Measurements from ENCODE around the gene TOP3A.
"Not testable (repeated sequence)": the region's sequence is repeated elsewhere in the genome, so short reads cannot be mapped to it uniquely, and the experiment has no call there.

Gene TOP3A, protein sequence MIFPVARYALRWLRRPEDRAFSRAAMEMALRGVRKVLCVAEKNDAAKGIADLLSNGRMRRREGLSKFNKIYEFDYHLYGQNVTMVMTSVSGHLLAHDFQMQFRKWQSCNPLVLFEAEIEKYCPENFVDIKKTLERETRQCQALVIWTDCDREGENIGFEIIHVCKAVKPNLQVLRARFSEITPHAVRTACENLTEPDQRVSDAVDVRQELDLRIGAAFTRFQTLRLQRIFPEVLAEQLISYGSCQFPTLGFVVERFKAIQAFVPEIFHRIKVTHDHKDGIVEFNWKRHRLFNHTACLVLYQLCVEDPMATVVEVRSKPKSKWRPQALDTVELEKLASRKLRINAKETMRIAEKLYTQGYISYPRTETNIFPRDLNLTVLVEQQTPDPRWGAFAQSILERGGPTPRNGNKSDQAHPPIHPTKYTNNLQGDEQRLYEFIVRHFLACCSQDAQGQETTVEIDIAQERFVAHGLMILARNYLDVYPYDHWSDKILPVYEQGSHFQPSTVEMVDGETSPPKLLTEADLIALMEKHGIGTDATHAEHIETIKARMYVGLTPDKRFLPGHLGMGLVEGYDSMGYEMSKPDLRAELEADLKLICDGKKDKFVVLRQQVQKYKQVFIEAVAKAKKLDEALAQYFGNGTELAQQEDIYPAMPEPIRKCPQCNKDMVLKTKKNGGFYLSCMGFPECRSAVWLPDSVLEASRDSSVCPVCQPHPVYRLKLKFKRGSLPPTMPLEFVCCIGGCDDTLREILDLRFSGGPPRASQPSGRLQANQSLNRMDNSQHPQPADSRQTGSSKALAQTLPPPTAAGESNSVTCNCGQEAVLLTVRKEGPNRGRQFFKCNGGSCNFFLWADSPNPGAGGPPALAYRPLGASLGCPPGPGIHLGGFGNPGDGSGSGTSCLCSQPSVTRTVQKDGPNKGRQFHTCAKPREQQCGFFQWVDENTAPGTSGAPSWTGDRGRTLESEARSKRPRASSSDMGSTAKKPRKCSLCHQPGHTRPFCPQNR

DNA sequence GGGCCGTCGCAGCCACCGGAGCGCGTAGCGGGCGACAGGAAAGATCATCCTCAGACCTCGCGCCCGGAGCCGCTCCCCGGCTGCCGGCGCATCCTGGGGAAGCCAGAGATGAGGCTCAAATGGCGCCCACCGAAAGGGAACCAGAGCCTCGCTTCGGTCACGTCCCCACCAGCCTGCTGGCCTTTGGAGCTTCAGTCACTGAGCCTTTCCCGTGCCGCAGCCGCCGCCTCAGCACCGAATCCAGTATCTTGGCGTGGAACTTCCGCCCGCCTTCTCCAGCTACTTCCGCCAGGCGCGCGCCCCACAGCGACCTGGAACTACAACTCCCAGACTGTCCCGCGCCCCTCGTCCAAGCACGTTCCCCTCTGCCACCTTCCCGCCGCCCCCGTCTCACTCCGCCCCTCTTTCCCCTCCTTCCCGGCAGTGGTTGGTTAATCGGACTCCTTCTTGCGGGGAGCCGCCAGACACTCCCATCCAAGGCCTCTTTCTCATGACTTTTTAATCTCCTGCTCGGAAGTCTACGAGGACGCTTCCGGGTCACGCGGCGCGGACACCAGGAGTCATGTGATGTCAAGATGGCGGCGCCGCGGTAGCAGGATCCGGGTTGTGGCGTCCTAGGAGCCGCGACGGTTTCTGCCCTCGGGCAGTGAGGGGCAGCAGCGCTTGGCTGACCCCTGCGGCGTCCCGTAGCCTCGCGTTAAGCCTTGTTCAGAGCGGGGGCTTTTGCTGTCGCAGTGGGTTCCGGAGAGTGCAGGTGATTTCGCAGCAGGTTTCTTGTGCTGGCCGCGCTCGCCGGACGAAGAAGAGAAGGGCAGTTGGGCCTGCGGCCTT, at the start of gene TOP3A, which contains the start of gene SMCR8:
Gene TOP3A, minus strand, starts transcription at position 264 of the 831 bp plus-strand sequence. Its CDS starts 216 bp downstream, at position 48.
Gene SMCR8, plus strand, starts transcription at position 563 of the 831 bp plus-strand sequence. CDS start 497 bp downstream, outside the sequence.
- DNase-seq: peak; percentile 98

DNA sequence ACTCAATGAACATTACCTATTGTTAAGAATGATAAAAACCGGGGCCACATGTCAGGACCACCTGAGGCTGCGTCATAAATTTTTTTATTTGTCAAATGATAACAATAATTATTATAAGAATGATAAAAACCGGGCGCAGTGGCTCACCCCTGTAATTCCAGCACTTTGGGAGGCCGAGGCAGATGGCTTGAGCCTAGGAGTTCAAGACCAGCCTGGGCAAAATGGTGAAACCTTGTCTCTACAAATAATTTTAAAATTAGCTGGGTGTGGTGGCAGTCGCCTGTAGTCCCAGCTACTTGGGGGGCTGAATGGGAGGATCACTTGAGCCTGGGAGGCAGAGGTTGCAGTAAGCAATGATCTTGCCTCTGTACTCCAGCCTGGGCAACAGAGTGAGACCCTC, 49.4 kb upstream of the TOP3A start:
- no peak for DNase-seq

DNA sequence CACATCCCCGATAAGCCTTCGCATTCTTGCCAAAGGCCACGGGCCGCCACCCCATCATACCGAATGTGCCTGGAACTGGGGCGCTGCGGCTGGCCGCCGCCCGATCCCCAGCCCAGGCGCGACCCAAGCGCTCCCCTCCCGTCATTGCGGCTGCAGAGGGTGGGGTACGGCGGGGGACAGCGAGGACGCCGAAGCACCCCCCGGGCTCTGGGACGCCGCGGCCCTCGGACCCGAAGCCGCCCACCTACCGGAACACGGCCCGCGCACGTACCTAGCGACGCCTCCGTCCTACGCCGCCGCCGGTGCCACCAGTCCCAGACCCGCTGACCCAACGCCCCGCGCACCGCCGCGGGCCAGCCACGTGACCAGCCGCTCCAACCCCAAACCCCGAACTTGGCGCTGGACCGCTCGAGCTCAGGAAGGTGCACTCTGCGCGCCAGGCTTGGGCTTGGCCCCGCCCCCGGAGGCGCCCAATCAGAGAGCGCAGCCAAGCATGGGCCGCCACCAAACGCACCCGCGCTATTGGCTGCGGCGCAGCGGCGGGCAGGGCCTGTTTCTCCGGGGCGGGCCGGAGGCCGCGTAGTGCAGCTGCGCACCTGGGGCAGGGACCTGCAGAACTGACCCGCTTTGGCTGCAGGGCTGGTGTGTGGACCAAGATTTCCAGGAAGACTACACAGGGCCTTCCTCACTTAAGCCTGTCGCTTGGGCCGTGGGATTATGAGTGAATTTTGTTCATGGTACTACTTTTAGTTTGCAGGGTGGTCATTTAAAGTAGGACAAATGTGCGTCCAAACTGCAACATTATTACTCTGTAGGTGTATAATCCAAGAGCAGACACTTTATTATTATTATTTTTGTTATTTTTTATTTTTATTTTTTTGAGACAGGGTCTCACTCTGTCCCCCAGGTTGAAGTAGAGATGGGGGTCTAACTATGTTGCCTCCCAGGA, 48.6 kb upstream of the TOP3A start, which contains the start of gene SHMT1:
Gene SHMT1, minus strand, starts transcription at position 450 of the 949 bp plus-strand sequence. CDS start 7,569 bp downstream, outside the sequence.
- DNase-seq: peak; percentile 96

DNA sequence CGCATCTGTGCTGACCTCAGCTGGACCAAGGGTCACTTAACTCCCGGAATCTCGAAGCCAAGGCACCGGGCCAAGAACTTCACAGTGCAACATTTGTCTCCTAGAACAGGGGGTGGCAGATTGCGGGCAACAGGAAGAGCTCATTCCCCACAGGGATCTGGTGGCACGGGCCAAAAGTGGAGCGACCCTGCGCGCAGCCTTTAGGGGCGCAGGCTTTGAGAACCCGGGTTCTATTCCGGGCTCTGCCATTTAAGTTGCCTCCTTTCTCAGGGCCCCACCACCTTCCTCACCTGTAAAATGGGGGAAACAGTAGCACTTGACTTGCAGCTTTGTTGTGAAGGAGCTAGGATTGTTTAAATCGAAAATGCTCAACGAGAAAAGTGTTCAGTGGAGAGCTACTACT, 47.9 kb upstream of the TOP3A start:
- peak; percentile 47 for DNase-seq

DNA sequence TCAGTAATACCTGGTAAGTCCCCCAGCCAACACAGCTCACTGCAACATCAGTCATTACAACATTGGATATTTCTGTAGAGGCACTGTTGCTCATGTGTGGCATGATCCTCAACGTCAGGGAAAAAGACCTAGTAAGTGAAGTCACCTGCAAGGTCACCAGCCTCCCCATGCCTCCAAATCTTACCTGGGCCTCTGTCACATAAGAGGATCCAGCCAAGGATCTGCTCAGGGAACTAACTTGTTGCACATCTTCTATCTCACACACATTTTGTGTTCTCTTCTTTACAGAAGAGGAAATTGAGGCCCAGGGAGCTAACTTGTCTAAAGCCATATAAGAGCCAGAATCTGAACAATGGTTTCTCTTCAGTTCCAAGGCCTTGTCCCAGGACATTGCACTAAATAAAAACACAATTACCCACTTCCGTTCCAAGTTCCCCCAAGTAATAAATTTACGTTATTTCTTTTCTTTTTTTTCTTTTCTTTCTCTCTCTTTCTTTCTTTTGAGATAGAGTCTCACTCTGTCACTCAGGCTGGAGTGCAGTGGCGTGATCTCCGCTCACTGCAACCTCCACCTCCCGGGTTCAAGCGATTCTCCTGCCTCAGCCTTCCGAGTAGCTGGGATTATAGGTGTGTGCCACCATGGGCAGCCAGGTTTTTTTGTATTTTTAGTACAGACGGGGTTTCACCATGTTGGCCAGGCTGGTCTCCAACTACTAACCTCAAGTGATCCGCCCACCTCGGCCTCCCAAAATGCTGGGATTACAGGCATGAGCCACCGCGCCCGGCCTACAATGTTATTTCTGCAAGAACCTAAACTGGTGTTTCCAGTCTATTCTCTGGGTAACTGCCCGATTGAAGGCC, 47.3 kb upstream of the TOP3A start:
- no peak for DNase-seq

DNA sequence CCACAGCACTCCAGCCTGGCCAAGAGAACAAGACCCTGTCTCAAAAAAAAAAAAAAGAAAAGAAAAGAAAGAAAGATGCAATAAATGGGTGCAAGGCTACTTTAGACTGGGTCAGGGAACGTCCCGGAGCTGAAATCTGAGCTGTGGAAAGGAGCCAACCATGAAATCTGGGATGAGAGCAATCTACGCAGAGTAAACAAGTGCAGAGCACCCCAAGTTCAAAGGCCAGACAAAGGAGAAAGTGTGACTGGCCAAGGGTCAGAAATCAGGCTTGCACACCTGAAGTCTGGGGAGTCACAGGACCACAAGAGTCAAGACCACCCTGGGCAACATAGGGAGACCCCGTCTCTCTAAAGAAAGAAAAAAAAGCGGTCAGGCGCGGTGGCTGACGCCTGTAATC, 45.7 kb upstream of the TOP3A start:
- no peak for DNase-seq

DNA sequence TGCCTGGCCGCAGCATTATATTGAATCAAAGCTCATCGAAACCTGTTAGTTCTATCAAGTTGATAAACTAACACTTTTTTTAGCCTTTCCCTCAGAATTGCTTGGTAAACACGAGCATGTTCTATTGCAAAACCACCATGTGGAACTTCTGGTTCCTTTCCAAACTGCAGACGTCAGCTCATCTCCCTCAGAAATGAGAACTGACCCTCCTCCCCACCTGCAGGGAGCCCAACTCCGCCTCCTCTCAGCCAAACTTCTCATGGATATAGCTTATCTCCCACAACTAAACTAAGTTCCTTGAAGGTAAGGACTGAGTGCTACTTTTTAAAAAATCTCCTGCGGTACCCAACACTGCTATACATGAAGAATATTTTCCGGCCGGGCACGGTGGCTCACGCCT, 41.8 kb upstream of the TOP3A start:
- no peak for DNase-seq

DNA sequence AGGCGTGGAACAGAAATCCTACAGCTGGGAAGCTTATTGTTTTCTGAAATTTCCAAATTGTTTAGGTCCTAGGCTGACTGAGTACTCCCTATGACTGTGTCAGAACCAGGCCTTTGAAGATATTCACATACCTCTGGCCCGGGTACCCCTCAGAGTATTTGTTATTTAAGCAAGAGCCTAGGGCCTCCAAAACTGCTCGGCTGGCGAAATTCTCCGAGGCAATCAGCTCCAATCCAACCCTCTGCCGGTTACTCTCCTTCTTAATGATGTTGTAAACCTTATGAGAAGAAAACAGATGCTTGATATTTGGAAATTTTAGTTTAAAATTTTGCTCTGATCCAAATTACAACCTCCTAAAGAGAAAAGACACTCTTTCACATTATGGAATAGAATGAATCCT, 38.7 kb upstream of the TOP3A start:
- DNase-seq: no peak

DNA sequence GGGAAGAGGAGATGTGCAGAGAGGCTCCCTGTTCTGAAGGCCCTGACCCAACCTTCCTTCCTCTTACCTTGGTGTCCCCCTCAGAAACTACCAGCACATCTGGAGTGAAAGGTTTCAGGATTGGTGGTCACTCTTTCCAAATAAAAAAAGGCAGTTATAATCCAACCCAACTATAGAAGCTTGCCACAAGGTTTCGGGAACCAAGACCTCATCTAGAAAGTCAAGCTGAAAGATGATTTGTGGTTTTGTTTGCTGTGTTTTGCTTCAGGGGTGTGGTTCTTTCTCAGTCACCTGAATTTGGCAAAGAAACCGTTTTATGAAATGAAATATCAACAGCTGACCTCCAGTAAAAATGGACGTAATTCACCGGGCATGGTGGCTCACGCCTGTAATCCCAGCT, 29.2 kb upstream of the TOP3A start:
- DNase-seq: no peak

DNA sequence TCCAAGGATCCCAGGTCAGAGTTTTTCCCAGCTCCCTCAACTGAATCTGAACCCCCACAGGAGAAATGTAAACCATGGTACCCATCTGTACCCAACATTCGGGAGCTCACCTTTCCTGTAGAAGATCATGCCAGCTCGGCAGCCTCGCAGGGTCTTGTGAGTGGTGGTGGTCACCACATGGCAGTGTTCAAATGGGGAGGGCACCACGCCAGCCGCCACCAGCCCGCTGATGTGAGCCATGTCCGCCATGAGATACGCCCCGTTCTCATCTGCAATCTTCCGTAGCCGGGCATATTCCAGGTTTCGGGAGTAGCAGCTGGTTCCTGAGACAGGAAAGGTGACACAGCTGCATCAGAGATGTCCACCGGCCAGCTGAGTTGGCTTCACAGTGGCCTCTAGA, 25.1 kb upstream of the TOP3A start:
- no peak for DNase-seq

DNA sequence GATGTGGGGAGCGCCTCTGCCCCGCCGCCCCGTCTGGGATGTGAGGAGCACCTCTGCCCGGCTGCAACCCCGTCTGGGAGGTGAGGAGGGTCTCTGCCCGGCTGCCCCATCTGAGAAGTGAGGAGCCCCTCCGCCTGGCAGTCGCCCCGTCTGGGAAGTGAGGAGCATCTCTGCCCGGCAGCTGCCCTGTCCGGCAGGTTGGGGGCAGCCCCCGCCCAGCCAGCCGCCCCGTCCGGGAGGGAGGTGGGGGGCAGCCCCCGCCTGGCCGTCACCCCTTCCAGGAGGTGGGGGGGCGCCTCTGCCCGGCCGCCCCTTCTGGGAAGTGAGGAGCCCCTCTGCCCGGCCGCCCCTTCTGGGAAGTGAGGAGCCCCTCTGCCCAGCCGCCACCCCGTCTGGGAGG, 23.4 kb upstream of the TOP3A start:
- DNase-seq: not testable (repeated sequence)

DNA sequence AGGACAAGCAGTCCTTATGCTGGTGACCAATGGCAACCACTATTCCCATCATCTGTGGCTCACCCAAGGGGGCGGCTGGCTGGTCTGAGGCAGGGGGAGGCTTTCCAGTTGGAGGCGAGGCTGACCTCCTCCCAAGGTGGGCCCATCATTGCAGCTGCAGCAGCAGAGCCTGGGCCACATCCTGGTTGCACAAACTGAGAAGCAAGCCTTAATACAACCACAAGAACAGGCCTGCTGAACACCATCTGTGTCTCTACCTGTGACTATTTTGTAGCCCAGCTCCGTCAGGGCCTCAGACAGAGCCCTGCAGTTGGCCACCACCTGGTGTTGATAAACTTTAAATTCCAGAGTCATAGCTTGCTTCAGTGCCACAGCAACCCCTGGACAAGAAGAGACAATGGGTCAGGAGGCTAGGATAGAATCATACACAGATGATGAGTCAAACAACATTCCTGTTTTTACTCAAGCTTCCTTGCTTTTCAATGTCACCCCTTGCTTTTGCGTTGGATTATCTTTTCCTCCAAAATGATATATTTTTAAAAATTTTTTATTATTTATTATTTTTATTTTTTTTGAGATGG, 18.2 kb upstream of the TOP3A start:
- DNase-seq: no peak

DNA sequence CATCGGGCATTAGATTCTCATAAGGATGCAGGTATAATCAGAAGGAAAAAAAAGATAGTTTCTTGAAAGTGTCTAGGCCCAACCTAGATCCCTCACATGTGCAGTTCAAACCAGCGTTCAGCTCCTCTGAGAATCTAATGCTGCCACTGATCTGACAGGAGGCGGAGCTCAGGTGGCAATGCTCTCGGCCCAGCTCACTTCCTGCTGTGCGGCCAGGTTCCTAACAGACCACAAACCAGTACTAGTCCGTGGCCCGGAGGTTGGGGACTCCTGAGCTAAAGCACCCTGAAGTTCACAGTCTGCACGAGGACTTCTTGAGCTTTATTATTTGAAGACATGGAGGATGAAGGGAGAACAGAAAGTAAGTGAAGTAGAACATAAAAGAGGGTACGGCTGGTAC, 17.1 kb upstream of the TOP3A start:
- no peak for DNase-seq

DNA sequence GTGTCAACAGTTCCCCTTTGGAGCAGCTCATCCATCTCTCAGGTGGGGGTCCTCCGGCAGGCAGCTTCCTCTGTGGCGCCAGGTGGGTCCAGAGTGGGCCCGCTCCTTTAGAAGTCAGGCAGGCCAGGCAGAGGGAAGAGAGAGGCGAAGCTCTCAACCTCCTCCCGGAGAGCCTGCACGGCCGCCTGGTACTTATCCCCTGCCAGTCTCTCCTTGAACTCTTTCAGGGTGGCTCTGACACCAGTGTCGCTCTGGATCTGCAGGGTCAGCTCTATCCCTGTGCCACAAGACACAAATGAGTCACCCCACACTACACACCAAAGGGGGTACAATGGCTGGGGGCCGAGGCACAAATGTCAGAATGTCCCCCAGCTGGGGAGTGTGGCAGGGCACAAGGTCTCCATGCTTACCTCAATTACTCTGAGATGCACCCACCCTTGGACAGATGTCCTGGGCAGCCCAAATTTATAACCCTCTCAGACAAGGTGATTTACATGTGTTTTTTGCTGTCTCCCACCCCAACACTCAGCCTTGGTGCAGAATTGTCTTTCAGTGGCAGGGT, 13.9 kb upstream of the TOP3A start:
- DNase-seq: no peak

DNA sequence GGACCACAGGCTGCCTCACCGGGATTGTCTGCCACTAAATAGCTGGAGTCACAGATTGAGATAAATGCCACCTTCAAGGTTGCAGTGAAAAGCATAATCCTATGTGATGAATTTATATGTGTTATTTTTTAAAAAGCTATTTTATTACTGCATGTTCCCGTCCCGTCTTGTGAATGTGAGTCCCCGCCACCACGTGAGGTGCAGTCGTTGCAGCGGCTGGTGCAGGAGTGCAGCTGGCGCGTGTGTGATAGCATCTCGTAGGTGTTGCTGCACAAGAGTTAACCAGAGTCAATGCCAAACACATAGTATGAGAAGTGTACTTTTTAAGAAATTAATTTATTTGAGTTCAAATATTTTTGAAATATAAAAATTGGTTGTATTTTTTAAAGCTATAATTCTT, 12.8 kb upstream of the TOP3A start:
- DNase-seq: no peak

DNA sequence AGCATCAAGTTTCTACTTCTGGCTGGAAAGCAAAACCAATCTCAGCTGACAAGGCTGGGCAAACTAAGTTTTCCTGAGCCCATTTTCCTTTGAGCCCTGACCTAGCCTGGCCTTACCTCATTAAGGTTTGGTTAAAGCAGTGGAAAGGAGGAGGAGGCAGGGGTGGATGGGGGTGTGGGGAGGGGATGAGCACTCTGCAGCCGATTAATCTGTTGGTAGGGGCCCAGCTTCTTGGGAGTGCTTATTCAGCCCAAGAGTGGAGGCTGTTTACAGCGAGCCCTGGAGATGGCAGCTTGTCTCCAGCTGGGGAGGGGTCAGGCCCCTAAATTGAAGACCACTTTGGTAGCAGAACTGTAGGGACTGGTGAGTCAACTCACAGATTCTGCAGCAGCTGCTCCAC, 12.3 kb upstream of the TOP3A start:
- no peak for DNase-seq

DNA sequence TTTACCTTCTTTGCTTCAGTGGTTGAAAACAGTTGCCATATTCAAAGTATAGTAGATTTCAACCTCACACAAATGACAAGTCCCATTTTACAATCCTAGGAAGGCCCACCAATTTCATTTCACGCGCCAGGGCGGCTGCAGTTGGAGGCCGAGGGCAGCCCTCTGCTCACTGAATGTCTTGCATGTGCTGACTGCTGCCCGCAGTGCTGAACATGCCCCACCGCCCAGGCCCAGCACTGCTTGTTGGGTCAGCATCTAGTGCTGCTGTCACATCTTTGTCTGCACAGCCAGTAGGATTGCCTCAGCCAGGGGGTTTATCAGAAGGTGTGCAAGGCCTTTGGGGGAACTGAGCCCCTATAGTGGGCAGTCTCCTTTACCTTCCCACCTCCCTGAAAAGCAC, 11.8 kb upstream of the TOP3A start:
- DNase-seq: no peak

DNA sequence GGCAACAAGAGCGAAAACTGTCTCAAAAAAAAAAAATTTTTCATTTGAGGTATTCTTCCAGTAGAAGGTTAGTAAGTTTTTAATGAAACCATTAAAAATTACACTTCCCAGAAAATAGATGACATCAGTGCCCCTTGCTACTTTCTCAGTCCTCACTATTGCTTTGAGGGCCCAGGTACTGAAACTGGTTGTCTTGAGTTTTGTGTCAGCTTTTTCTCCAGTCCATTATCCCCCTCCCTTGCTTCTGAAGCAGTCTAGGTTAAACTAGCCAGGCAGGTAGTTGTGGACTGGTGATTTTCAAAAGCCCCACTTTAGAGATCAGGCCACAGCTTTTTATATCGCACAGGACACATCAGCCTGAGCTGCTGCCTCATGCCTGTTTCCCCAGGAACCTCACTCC, 11.2 kb upstream of the TOP3A start:
- no peak for DNase-seq
